ENCODE measurements around the gene SLC25A19.

- TF ChIP-seq, protein P1, sequence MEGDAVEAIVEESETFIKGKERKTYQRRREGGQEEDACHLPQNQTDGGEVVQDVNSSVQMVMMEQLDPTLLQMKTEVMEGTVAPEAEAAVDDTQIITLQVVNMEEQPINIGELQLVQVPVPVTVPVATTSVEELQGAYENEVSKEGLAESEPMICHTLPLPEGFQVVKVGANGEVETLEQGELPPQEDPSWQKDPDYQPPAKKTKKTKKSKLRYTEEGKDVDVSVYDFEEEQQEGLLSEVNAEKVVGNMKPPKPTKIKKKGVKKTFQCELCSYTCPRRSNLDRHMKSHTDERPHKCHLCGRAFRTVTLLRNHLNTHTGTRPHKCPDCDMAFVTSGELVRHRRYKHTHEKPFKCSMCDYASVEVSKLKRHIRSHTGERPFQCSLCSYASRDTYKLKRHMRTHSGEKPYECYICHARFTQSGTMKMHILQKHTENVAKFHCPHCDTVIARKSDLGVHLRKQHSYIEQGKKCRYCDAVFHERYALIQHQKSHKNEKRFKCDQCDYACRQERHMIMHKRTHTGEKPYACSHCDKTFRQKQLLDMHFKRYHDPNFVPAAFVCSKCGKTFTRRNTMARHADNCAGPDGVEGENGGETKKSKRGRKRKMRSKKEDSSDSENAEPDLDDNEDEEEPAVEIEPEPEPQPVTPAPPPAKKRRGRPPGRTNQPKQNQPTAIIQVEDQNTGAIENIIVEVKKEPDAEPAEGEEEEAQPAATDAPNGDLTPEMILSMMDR (conservative IDR thresholded peaks at IDR 0.05; ENCODE audit: low read depth in 2 of 2), result peak in 1 of 2 experiments; percentile 49; a peak in 2 of 4 replicates
- TF ChIP-seq ZNF114 (CRISPR knock-in tag; IDR thresholded peaks at IDR 0.05) (no peak), POLR2AphosphoS5 (IDR thresholded peaks at IDR 0.05; ENCODE audit: low read depth) (no peak; the same call in none of the 2 replicates), EZH2 (IDR thresholded peaks at IDR 0.05; ENCODE audit: low read depth, unreplicated experiment) (no peak), REST (IDR thresholded peaks at IDR 0.05; ENCODE audit: unreplicated experiment) (no peak), EZH2phosphoT487 (IDR thresholded peaks at IDR 0.05; ENCODE audit: unreplicated experiment) (no peak), CREB1 (CRISPR knock-in tag; IDR thresholded peaks at IDR 0.05; ENCODE audit: low read depth) (no peak), JUNB (IDR thresholded peaks at IDR 0.05; ENCODE audit: unreplicated experiment) (no peak), ETS1 (IDR thresholded peaks at IDR 0.05) (no peak), ZNF331 (CRISPR knock-in tag; IDR thresholded peaks at IDR 0.05; ENCODE audit: low read depth) (no peak), ZNF462 (CRISPR knock-in tag; IDR thresholded peaks at IDR 0.05) (no peak), NANOG (IDR thresholded peaks at IDR 0.05; ENCODE audit: borderline replicate concordance) (no peak), STAT1 (IDR thresholded peaks at IDR 0.05; ENCODE audit: unreplicated experiment) (no peak)
Measured at GRCh38 chr17:75270218-75270965, 18.8 kb downstream of the SLC25A19 start.

Measured in GM23338 (cell line).